Neutrophil (primary cell): ENCODE results near the gene WNK2.

Experiments used
- H3K27ac ChIP-seq: fragments of 200-600 bp; sonication (generic); 2 replicates; pipeline ENCODE4 v1.5.1; 2016; ENCODE audit warnings: mild to moderate bottlenecking, moderate library complexity
- H3K27me3 ChIP-seq: fragments of 200-600 bp; sonication (generic); 2 replicates; pipeline ENCODE4 v1.6.0; 2016; ENCODE audit warnings: mild to moderate bottlenecking
- H3K36me3 ChIP-seq: fragments of 200-600 bp; sonication (generic); 2 replicates; pipeline ENCODE4 v1.5.1; 2017
- H3K4me1 ChIP-seq, 2 experiments: fragments of 200-600 bp in 1 of 2; sonication (generic) in 1 of 2; 1 replicate in 1 of 2; 2 replicates in 1 of 2; pipeline versions ENCODE4 v1.5.1 to v1.6.1; 2013 to 2016; ENCODE audit warnings: low read depth in 1 of 2, low read length in 1 of 2, mild to moderate bottlenecking in 1 of 2, moderate library complexity in 1 of 2; ENCODE audit not compliant: control insufficient read depth in 1 of 2, insufficient read depth in 1 of 2
- H3K4me3 ChIP-seq, 2 experiments: fragments of 200-600 bp in 1 of 2; sonication (generic) in 1 of 2; 1 replicate in 1 of 2; 2 replicates in 1 of 2; pipeline ENCODE4 v1.5.1; 2013 to 2016; ENCODE audit warnings: low read depth in 1 of 2, low read length in 1 of 2, mild to moderate bottlenecking in 1 of 2, moderate library complexity in 1 of 2
- H3K9me3 ChIP-seq: fragments of 200-600 bp; sonication (generic); 2 replicates; pipeline ENCODE4 v1.5.1; 2016
- TF ChIP-seq, protein P1 (sequence below): fragments of 200-600 bp; sonication (generic); IDR thresholded peaks from 2 replicates; pipeline ENCODE4 v1.5.1; 2016; ENCODE audit warnings: antibody characterized with exemption

WNK2 gene

DNA sequence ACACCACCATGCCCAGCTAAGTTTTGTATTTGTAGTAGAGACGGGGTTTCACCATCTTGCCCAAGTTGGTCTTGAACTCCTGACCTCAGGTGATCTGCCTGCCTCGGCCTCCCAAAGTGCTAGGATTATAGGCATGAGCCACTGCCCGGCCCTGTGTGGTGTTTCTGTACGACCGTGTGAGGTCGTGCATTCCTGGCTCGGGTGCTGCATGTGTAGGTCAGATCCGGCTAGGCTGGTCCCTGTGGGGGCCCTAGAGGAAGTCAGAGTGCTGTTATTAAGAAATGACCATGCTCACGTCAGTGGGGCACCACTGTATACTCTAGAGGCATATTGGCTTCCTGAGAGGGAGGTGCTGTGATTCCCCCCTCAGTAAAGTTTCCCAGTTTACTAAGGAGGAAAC is 13.7 kb downstream of the WNK2 start:
- Histone ChIP-seq H3K4me1 (no peaks in the 10 kb centered on the region), H3K27ac (no peak overlapping the region), H3K4me3 (no peak overlapping the region), H3K36me3 (no peaks in the 10 kb centered on the region), H3K9me3 (no peaks in the 10 kb centered on the region), H3K27me3 (peaks cover 37% of the 10 kb centered on the region)
- TF ChIP-seq, protein P1, sequence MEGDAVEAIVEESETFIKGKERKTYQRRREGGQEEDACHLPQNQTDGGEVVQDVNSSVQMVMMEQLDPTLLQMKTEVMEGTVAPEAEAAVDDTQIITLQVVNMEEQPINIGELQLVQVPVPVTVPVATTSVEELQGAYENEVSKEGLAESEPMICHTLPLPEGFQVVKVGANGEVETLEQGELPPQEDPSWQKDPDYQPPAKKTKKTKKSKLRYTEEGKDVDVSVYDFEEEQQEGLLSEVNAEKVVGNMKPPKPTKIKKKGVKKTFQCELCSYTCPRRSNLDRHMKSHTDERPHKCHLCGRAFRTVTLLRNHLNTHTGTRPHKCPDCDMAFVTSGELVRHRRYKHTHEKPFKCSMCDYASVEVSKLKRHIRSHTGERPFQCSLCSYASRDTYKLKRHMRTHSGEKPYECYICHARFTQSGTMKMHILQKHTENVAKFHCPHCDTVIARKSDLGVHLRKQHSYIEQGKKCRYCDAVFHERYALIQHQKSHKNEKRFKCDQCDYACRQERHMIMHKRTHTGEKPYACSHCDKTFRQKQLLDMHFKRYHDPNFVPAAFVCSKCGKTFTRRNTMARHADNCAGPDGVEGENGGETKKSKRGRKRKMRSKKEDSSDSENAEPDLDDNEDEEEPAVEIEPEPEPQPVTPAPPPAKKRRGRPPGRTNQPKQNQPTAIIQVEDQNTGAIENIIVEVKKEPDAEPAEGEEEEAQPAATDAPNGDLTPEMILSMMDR: no peak

DNA sequence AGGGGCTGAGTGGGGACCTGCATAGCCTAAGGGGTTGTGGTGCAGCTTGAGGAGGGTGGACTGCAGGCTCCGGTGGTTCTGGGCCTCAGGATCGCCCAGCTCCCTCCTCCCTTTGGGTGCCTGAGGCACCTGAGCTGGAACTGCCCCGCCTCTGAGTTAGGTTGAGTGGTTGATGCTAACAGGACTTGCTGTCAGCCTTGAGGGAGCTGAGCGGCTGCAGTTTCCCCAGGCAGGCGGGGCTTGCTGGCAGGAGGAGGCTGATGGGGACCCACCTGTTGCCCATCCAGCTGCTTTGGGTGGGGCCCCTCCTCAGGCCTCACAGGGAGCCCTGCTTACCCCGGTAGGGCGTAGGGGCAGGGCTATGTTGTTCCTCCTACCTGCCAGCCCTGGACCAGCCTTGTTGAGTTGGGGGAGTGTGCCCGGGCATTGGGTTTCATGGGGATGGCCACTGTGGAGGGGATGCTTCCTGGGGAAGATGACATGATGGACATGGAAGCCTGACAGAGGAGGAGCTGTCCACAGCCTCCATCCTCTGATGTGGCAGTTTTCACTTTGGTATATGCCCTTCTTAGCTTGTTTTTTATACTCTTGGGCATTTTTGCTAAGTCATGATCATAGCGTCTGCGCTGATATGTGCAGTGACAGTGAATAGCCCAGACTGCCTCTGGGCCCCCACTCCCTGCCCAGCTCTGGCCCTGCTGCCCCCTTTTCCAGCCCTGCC is 14.3 kb downstream of the WNK2 start:
- Histone ChIP-seq H3K9me3 (no peaks in the 10 kb centered on the region), H3K27me3 (peaks cover 35% of the 10 kb centered on the region), H3K36me3 (no peaks in the 10 kb centered on the region), H3K4me1 (no peaks in the 10 kb centered on the region), H3K4me3 (no peak overlapping the region), H3K27ac (no peak overlapping the region)
- TF ChIP-seq, protein P1: no peak

DNA sequence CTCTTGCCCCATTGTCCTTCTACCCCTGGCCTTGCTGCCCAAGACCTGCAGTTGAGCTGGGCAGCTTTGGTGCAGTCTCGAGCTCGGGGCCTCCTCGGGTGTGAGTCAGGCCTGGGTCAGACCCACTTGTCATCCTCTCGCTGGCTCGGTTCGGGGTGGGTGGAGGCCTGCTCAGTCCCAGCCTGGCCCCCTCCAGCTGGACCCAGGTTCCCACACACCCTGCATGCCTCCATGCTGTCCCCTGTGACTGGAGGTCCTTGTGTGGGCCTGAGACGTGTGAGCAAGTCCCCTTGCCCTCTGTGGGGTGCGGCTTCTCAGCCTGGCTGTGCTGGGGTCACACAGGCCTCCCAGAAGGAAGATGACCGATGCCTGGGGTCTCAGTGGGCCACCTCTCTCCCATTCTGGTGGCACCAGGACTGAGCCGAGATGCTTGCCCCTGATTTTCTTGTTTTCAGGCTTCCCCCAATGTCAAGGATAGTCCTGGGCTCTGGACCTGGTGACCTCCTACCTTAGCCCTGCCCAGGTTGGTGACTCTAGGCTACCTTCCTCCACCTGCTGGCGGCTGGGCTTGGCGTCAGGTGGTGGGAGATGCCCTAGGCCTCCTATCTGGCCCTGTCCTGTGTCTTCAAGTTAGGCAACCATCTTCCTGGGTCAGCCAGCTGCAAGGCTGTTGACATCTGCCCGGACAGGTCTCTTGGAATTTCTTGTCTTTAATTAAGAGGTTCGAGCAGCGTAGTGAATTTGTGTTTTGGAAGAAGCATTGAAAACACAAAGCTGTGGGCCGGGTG is 15.1 kb downstream of the WNK2 start:
- H3K4me1 ChIP-seq: no peaks in the 10 kb centered on the region
- TF ChIP-seq, protein P1: no peak

DNA sequence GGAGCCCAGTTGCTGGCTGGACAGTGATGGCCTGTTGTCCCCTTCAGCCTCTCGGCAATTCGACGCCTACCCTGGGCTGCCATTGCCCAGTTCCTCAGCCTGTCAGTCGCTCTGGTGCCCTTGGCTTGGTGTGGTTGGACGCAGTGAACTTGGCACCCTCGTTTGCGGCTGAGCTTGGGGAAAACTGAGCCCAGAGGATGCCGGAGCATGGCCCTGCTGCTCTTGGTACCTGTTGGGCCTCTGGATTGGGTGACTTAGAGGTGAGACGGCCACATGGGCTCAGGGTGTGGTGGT is 16.5 kb downstream of the WNK2 start:
- Histone ChIP-seq H3K4me1 (no peaks in the 10 kb centered on the region), H3K4me3 (no peak overlapping the region), H3K9me3 (no peaks in the 10 kb centered on the region), H3K27ac (no peak overlapping the region), H3K27me3 (peaks cover 21% of the 10 kb centered on the region), H3K36me3 (no peaks in the 10 kb centered on the region)
- TF ChIP-seq, protein P1: no peak

More for the DNA sequence above, 15.1 kb downstream of the WNK2 start:
- no peaks in the 10 kb centered on the region for H3K9me3 ChIP-seq
- no peaks in the 10 kb centered on the region for H3K36me3 ChIP-seq
- H3K27me3 ChIP-seq: peaks cover 28% of the 10 kb centered on the region
- H3K4me3 ChIP-seq: no peak overlapping the region
- H3K27ac ChIP-seq: no peak overlapping the region

DNA sequence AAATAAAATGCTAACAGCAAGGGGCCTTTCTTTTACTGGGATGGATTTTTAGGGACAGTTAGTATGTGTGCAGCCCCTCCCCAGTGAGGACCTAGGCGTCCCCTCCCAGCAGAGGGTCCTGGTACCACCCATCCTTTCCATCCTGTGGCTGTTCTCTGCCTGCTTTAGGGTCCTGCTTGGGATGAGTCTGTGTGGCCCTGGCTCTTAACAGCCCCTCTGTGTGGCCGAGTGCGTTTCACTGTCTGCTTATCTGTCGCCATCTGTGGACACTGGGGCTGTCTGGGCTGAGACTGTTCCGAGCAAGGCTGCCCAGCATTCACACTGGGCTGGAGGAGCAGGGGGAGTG is 17.0 kb downstream of the WNK2 start:
- Histone ChIP-seq H3K9me3 (no peaks in the 10 kb centered on the region), H3K4me1 (no peaks in the 10 kb centered on the region), H3K4me3 (no peak overlapping the region), H3K36me3 (no peaks in the 10 kb centered on the region), H3K27ac (no peak overlapping the region), H3K27me3 (peaks cover 18% of the 10 kb centered on the region)
- TF ChIP-seq, protein P1: no peak
